IMR-90 (cell line): ENCODE results near the gene ACSS1. TPM values are rescaled to one million over a fixed set of nuclear protein-coding genes. Genes with fewer than 3 reads are reported as not detected.

Source experiments
- ATAC-seq: fragments of 200-7000 bp; cut with Tn5 transposase; 2 replicates; pipeline ENCODE4 v1.9.1; 2020; ENCODE audit warnings: low read depth, mild to moderate bottlenecking, moderate library complexity
- BruUV-seq: library from RNA; stranded (reverse); fragments of 400-500 nt; replicated peaks from 2 replicates; lab custom pipeline; 2021; lab: Mats Ljungman, UMichigan
- CTCF ChIA-PET: fragments of 300-600 bp; formaldehyde crosslinking; extraction: SDS; loops from one replicate; lab custom pipeline; 2021; ENCODE audit warnings: antibody characterized with exemption; lab: Yijun Ruan, JAX
- POLR2A ChIA-PET: fragments of 300-600 bp; sonication (Branson Sonifier 250); formaldehyde crosslinking; loops from one replicate; lab custom pipeline; 2022; ENCODE audit warnings: antibody characterized with exemption; ENCODE audit not compliant: unreplicated experiment; lab: Charles Lee
- DNase-seq: peaks from one replicate; pipeline ENCODE4 v3.0.0; 2013
- H2AFZ ChIP-seq: replicated peaks from 2 replicates; pipeline ENCODE3; 2013; ENCODE audit warnings: low read length, mild to moderate bottlenecking; ENCODE audit not compliant: poor library complexity
- H2AK5ac ChIP-seq: 2 replicates; pipeline ENCODE4 v1.6.1; 2013; ENCODE audit warnings: low read depth, low read length, inconsistent platforms
- H2AK9ac ChIP-seq: replicated peaks from 2 replicates; pipeline ENCODE3; 2013; ENCODE audit warnings: mild to moderate bottlenecking, low read depth, low read length, moderate library complexity; ENCODE audit not compliant: poor library complexity
- H2BK120ac ChIP-seq: 2 replicates; pipeline ENCODE4 v1.6.1; 2013; ENCODE audit warnings: low read depth, low read length, inconsistent platforms
- H2BK15ac ChIP-seq: 3 replicates; pipeline ENCODE4 v1.6.1; 2013; ENCODE audit warnings: low read depth, low read length, inconsistent platforms
- H2BK20ac ChIP-seq: 2 replicates; pipeline ENCODE4 v1.6.1; 2013; ENCODE audit warnings: low read depth, mild to moderate bottlenecking, inconsistent platforms, low read length, moderate library complexity
- H2BK5ac ChIP-seq: 2 replicates; pipeline ENCODE4 v1.6.1; 2013; ENCODE audit warnings: mild to moderate bottlenecking, low read depth, low read length, inconsistent platforms; ENCODE audit not compliant: poor library complexity, severe bottlenecking
- H3K14ac ChIP-seq: replicated peaks from 2 replicates; pipeline ENCODE4 v1.6.1; 2013; ENCODE audit warnings: low read depth, low read length, inconsistent platforms
- H3K18ac ChIP-seq: 2 replicates; pipeline ENCODE4 v1.6.1; 2013; ENCODE audit warnings: low read depth, low read length, control low read depth
- H3K23ac ChIP-seq: 2 replicates; pipeline ENCODE4 v1.6.1; 2013; ENCODE audit warnings: low read depth, low read length, inconsistent platforms
- H3K27ac ChIP-seq: 2 replicates; pipeline ENCODE4 v1.5.1; 2013; ENCODE audit warnings: mild to moderate bottlenecking, control low read depth, low read length; ENCODE audit not compliant: insufficient read depth
- H3K27me3 ChIP-seq: 2 replicates; pipeline ENCODE4 v1.6.1; 2013; ENCODE audit warnings: low read length; ENCODE audit not compliant: control insufficient read depth, insufficient read depth
- H3K36me3 ChIP-seq: 2 replicates; pipeline ENCODE4 v1.6.1; 2013; ENCODE audit warnings: low read length, mixed read lengths; ENCODE audit not compliant: control insufficient read depth, insufficient read depth
- H3K4ac ChIP-seq: 2 replicates; pipeline ENCODE4 v1.6.1; 2013; ENCODE audit warnings: low read depth, low read length, inconsistent platforms
- H3K4me1 ChIP-seq: 2 replicates; pipeline ENCODE4 v1.6.1; 2013; ENCODE audit warnings: low read length, mixed read lengths; ENCODE audit not compliant: control insufficient read depth, insufficient read depth
- H3K4me2 ChIP-seq: 2 replicates; pipeline ENCODE4 v1.6.1; 2013; ENCODE audit warnings: low read depth, mild to moderate bottlenecking, control low read depth, low read length, moderate library complexity
- H3K4me3 ChIP-seq: 2 replicates; pipeline ENCODE4 v1.5.1; 2013; ENCODE audit warnings: low read depth, mild to moderate bottlenecking, control low read depth, low read length, moderate library complexity; ENCODE audit not compliant: insufficient read depth
- H3K56ac ChIP-seq: 2 replicates; pipeline ENCODE4 v1.6.1; 2013; ENCODE audit warnings: low read length, inconsistent platforms; ENCODE audit not compliant: insufficient read depth; ENCODE audit errors: extremely low read depth
- H3K79me1 ChIP-seq, 2 experiments: 2 replicates each; pipeline ENCODE4 v1.6.1; 2013; ENCODE audit warnings: low read length in 2 of 2, inconsistent platforms in 1 of 2, low read depth in 1 of 2
- H3K9ac ChIP-seq: 2 replicates; pipeline ENCODE4 v1.6.1; 2013; ENCODE audit warnings: low read depth, low read length, control low read depth
- H3K9me1 ChIP-seq: 2 replicates; pipeline ENCODE4 v1.6.1; 2013; ENCODE audit warnings: low read length, inconsistent platforms; ENCODE audit not compliant: insufficient read depth
- H3K9me3 ChIP-seq: 2 replicates; pipeline ENCODE4 v1.6.1; 2013; ENCODE audit warnings: low read length; ENCODE audit not compliant: control insufficient read depth, insufficient read depth
- H4K20me1 ChIP-seq: 2 replicates; pipeline ENCODE4 v1.6.1; 2013; ENCODE audit warnings: low read length, inconsistent platforms; ENCODE audit not compliant: insufficient read depth
- H4K5ac ChIP-seq: 2 replicates; pipeline ENCODE4 v1.6.1; 2013; ENCODE audit warnings: mild to moderate bottlenecking, low read depth, low read length, control low read depth
- H4K8ac ChIP-seq, 2 experiments: 2 replicates each; pipeline ENCODE4 v1.6.1; 2013; ENCODE audit warnings: low read depth in 2 of 2, low read length in 2 of 2, control low read depth in 1 of 2, inconsistent platforms in 1 of 2
- H4K91ac ChIP-seq: 2 replicates; pipeline ENCODE4 v1.6.1; 2013; ENCODE audit warnings: low read depth, low read length, inconsistent platforms; ENCODE audit not compliant: insufficient read depth
- BHLHE40 ChIP-seq: fragments of 150-350 bp; IDR thresholded peaks from 2 replicates; pipeline ENCODE4 v1.6.1; 2016; ENCODE audit warnings: mild to moderate bottlenecking, low read depth, low read length
- CHD1 ChIP-seq: IDR thresholded peaks from 2 replicates; pipeline ENCODE4 v1.6.1; 2012; ENCODE audit warnings: low read depth, low read length, improper control_type of control experiment
- ELK1 ChIP-seq: fragments of 150-350 bp; IDR thresholded peaks from 2 replicates; pipeline ENCODE4 v1.6.1; 2016; ENCODE audit warnings: low read depth, mild to moderate bottlenecking, low read length, moderate library complexity, borderline replicate concordance
- MAFK ChIP-seq: IDR thresholded peaks from 2 replicates; pipeline ENCODE4 v1.6.1; 2012; ENCODE audit warnings: low read depth, low read length, improper control_type of control experiment
- POLR2A ChIP-seq: IDR thresholded peaks from 2 replicates; pipeline ENCODE4 v1.6.1; 2012; ENCODE audit warnings: mild to moderate bottlenecking, low read depth, low read length
- RAD21 ChIP-seq: IDR thresholded peaks from 2 replicates; pipeline ENCODE4 v1.6.1; 2012; ENCODE audit warnings: low read length, improper control_type of control experiment
- RFX5 ChIP-seq: IDR thresholded peaks from 2 replicates; pipeline ENCODE4 v1.8.0; 2012; ENCODE audit warnings: low read depth, mild to moderate bottlenecking, low read length, moderate library complexity
- WGBS, 2 experiments: methylation state at CpG; one replicate each; pipeline versions ENCODE4 v1.1.5 to v1.1.7; 2013; ENCODE audit warnings: missing lambda C conversion rate in 2 of 2; ENCODE audit not compliant: insufficient read length in 1 of 2; ENCODE audit errors: extremely low coverage in 2 of 2; 5-methylcytosine and 5-hydroxymethylcytosine counted together
- dilution Hi-C: fragments of 300-500 bp; cut with HindIII; formaldehyde crosslinking; loops from one replicate; pipeline ENCODE4 v1.14.3; 2018; ENCODE audit warnings: low sequenced_read_pairs; ENCODE audit not compliant: unreplicated experiment
- in situ Hi-C: fragments of 300-500 bp; cut with MboI; formaldehyde crosslinking; loops from 3 replicates; pipeline ENCODE4 v1.14.3; 2019; ENCODE audit warnings: low sequenced_read_pairs, inconsistent platforms, mixed read lengths
- intact Hi-C: fragments of 100-400 bp; cut with micrococcal nuclease; formaldehyde crosslinking; loops from 2 replicates; pipeline ENCODE4 v1.10.0; 2022
- polyA plus RNA-seq, 3 experiments: library from polyadenylated mRNA; depleted of rRNA; stranded (reverse); fragments of >200 nt; gene quantifications; 2 replicates each; pipeline ENCODE4 v1.2.3, GENCODE V29; 2012; ENCODE audit warnings: low replicate concordance in 1 of 3
- total RNA-seq: library from RNA; depleted of rRNA; stranded (reverse); fragments of >200 nt; gene quantifications from 2 replicates; pipeline ENCODE4 v1.2.3, GENCODE V29; 2012
- TF ChIP-seq, protein P1 (sequence below): conservative IDR thresholded peaks from 2 replicates; pipeline ENCODE4 v1.5.1; 2012; ENCODE audit warnings: mild to moderate bottlenecking, low read depth, low read length, improper control_type of control experiment

The ACSS1 gene
- total and polyA plus RNA-seq, 2 of the 4 experiments (the other 2 are of a cell fraction), result 0.72 to 1.2 TPM

DNA sequence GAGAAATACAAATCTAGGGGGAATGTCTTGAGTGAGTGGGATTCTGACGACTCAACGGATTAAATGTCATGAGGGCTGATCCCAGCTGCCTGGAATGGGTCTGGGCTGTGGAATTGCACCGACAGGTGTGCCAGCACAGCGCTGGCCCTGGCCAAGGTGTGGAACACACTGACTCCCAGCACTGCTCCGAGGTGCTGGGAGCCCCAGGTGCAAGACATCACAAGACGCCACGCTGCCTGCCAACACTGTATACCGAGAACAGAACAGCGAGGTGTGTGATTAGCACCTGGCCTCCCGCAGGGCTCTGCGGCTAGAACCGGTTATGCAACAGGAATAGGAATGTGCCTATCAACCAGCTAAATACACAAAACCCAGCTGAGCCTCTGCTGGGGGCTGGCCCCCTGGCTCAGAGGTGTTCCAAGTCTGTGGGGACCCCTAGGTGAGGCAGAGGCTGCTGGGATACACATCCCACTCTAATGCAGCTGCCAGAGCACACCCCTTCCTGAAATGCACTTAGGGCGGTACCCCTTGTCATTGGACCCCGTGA, 40.6 kb downstream of the ACSS1 start:
- Histone ChIP-seq H3K23ac (no peak overlapping the region), H4K5ac (no peak overlapping the region), H2AK9ac (no peak overlapping the region), H4K8ac (no peak overlapping the region), H4K91ac (no peak overlapping the region), H3K4me3 (no peak overlapping the region), H3K79me1 (no peaks in the 10 kb centered on the region), H3K4me2 (no peak overlapping the region), H3K9me3 (no peaks in the 10 kb centered on the region), H2BK20ac (no peak overlapping the region), H2BK120ac (no peak overlapping the region), H3K9ac (no peak overlapping the region), H3K36me3 (no peaks in the 10 kb centered on the region; the same call in 1 of the 2 replicates), H3K56ac (no peak overlapping the region), H2BK5ac (no peak overlapping the region), H3K18ac (no peak overlapping the region), H2AK5ac (no peak overlapping the region), H3K27me3 (peaks cover 3% of the 10 kb centered on the region; the same call in 1 of the 2 replicates), H3K4ac (no peak overlapping the region), H3K4me1 (peaks cover 2% of the 10 kb centered on the region; the same call in 1 of the 2 replicates), H2BK15ac (no peak overlapping the region), H4K20me1 (no peaks in the 10 kb centered on the region), H2AFZ (no peak overlapping the region), H3K27ac (no peak overlapping the region), H3K9me1 (0 out of 2 replicates have a peak, but pooled peaks cover 3% of the 10 kb centered on the region), H3K14ac (no peak overlapping the region)
- BruUV-seq, result no TSS peak
- dilution Hi-C loops, result no loop called here
- POLR2A ChIA-PET, result no interaction called here
- 57% methylated on average over 7 of the region's 14 CpGs; no CpG with 5 or more reads in 1 of the 2 experiments for WGBS, 2 experiments
- in situ Hi-C loops, result no loop called here
- CTCF ChIA-PET, result no interaction called here
- ATAC-seq, result no peak
- intact Hi-C loops, result no loop called here
- TF ChIP-seq CHD1, result no peak
- no peak for TF ChIP-seq RAD21
- no peak for TF ChIP-seq BHLHE40
- no peak for TF ChIP-seq MAFK
- TF ChIP-seq ELK1, result no peak
- TF ChIP-seq, protein P1, sequence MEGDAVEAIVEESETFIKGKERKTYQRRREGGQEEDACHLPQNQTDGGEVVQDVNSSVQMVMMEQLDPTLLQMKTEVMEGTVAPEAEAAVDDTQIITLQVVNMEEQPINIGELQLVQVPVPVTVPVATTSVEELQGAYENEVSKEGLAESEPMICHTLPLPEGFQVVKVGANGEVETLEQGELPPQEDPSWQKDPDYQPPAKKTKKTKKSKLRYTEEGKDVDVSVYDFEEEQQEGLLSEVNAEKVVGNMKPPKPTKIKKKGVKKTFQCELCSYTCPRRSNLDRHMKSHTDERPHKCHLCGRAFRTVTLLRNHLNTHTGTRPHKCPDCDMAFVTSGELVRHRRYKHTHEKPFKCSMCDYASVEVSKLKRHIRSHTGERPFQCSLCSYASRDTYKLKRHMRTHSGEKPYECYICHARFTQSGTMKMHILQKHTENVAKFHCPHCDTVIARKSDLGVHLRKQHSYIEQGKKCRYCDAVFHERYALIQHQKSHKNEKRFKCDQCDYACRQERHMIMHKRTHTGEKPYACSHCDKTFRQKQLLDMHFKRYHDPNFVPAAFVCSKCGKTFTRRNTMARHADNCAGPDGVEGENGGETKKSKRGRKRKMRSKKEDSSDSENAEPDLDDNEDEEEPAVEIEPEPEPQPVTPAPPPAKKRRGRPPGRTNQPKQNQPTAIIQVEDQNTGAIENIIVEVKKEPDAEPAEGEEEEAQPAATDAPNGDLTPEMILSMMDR, result no peak
- no peak for TF ChIP-seq RFX5
- TF ChIP-seq POLR2A, result no peak
- DNase-seq, result no peak
